ENCODE measurements around the gene RAB3GAP1.

RAB3GAP1 gene

GRCh38 chr2:135212757-135213156, 160.7 kb downstream of the RAB3GAP1 start:
- Mint-ChIP-seq H3K36me3 (peaks cover 9 to 10% of the 10 kb centered on the region in 2 donors), H3K4me3 (no peak overlapping the region), H3K4me1 (no peaks in the 10 kb centered on the region), H3K9me3 (no peaks in the 10 kb centered on the region), H3K27me3 (no peaks in the 10 kb centered on the region), H3K27ac (no peak overlapping the region)
- ATAC-seq (replicated peaks) (no peak), DNase-seq (no peak)

GRCh38 chr2:135218426-135218825, 166.3 kb downstream of the RAB3GAP1 start:
- Mint-ChIP-seq H3K4me1 (no peaks in the 10 kb centered on the region), H3K4me3 (no peak overlapping the region), H3K27me3 (no peaks in the 10 kb centered on the region), H3K36me3 (peaks cover 16 to 21% of the 10 kb centered on the region in 2 donors), H3K27ac (no peak overlapping the region), H3K9me3 (no peaks in the 10 kb centered on the region)
- no peak for DNase-seq
- ATAC-seq (replicated peaks): no peak

- Mint-ChIP-seq H3K4me1 (no peaks in the 10 kb centered on the region), H3K9me3 (no peaks in the 10 kb centered on the region), H3K4me3 (no peak overlapping the region), H3K36me3 (peaks cover 16 to 21% of the 10 kb centered on the region in 2 donors), H3K27ac (no peak overlapping the region), H3K27me3 (no peaks in the 10 kb centered on the region)
- DNase-seq (no peak), ATAC-seq (replicated peaks) (no peak)
These were observed 167.1 kb downstream of the RAB3GAP1 start for GRCh38 chr2:135219226-135219625.

Data from stimulated activated naive B cell treated with anti-CD40 and anti-IgM and Interleukin-4, amounts not matched to agents 10 μg/mL and 1 μg/mL and 100 μg/mL, for 72 hours (primary cell).